ENCODE results near the gene POR.
A peak's percentile ranks its signal among the peaks of the same experiment; 100 is the strongest.
"Not testable (repeated sequence)": the region's sequence is repeated elsewhere in the genome, so short reads cannot be mapped to it uniquely, and the experiment has no call there.

The POR gene

GRCh38 chr7:76002139-76002538 is 87.2 kb downstream of the POR start:
- no peak overlapping the region for H3K4me3 ChIP-seq
- no peak overlapping the region for H3K27ac ChIP-seq

- Histone ChIP-seq H3K27ac (no peak overlapping the region), H3K4me3 (no peak overlapping the region)
Measured at GRCh38 chr7:76002822-76003221, 87.9 kb downstream of the POR start.

- Histone ChIP-seq H3K27ac (no peak overlapping the region), H3K4me3 (no peak overlapping the region)
Measured at GRCh38 chr7:76003351-76003750, 88.4 kb downstream of the POR start.

GRCh38 chr7:76005004-76005403 is 90.0 kb downstream of the POR start:
- not testable (repeated sequence) for H3K4me3 ChIP-seq, H3K27ac ChIP-seq

GRCh38 chr7:76008156-76008687 is 93.3 kb downstream of the POR start:
- Histone ChIP-seq H3K4me3 (no peak overlapping the region), H3K27ac (peak overlapping the region in 2 of 21 experiments; percentile 16 to 34)

GRCh38 chr7:76009672-76010600 is 95.0 kb downstream of the POR start:
- peak overlapping the region in 4 of 21 experiments; percentile 26 to 49 (median 34) for H3K27ac ChIP-seq
- no peak overlapping the region for H3K4me3 ChIP-seq

- Histone ChIP-seq H3K4me3 (no peak overlapping the region), H3K27ac (peak overlapping the region in 8 of 21 experiments; percentile 7 to 74 (median 27))
Measured at GRCh38 chr7:76011442-76011861, 96.5 kb downstream of the POR start.

- H3K4me3 ChIP-seq = no peak overlapping the region
Measured at GRCh38 chr7:76016191-76016947, 101.4 kb downstream of the POR start.

GRCh38 chr7:76018520-76018919 is 103.6 kb downstream of the POR start:
- not testable (repeated sequence) for H3K27ac ChIP-seq, H3K4me3 ChIP-seq

More at GRCh38 chr7:76016191-76016947, 101.4 kb downstream of the POR start:
- no peak overlapping the region for H3K27ac ChIP-seq

GRCh38 chr7:76020031-76020714 is 105.2 kb downstream of the POR start:
- peak overlapping the region in 1 of 21 experiments; percentile 23 for H3K27ac ChIP-seq
- no peak overlapping the region for H3K4me3 ChIP-seq

GRCh38 chr7:76022026-76022780 is 107.2 kb downstream of the POR start:
- Histone ChIP-seq H3K4me3 (no peak overlapping the region), H3K27ac (no peak overlapping the region)

- Histone ChIP-seq H3K27ac (no peak overlapping the region), H3K4me3 (no peak overlapping the region)
Measured at GRCh38 chr7:76023002-76023401, 108.0 kb downstream of the POR start.

GRCh38 chr7:76029682-76030081 is 114.7 kb downstream of the POR start:
- H3K27ac ChIP-seq, H3K4me3 ChIP-seq: not testable (repeated sequence)

- H3K4me3 ChIP-seq = no peak overlapping the region
- H3K27ac ChIP-seq = no peak overlapping the region
Measured at GRCh38 chr7:76031964-76032363, 117.0 kb downstream of the POR start.

Data from skin epidermis (tissue), 12 donors.